ENCODE results near the gene PRKAG2.

DNA sequence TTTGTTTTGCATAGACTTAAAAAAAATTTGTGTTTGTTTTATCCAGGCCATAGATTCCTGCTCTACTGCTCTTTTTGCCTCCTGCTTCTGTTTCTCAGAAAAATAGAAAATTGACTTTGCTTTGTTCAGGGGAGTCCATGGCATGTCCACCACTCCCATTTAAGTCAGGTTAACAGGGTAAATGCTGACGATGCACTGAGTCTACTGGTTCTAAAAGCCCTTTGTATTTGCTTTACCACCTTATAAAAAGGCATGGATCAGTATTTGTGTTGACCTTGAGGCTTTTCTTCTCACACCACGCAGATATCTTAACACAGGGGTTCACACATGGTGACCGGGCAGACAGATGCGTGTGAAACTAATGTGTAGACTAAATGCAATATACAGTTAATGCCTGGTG lies 217.7 kb downstream of the PRKAG2 start:
- no peak for TF ChIP-seq CREB1 (CRISPR knock-in tag; IDR thresholded peaks at IDR 0.05; ENCODE audit: low read depth)
- TF ChIP-seq POLR2AphosphoS5 (IDR thresholded peaks at IDR 0.05; ENCODE audit: low read depth), result no peak
- TF ChIP-seq, protein P1, sequence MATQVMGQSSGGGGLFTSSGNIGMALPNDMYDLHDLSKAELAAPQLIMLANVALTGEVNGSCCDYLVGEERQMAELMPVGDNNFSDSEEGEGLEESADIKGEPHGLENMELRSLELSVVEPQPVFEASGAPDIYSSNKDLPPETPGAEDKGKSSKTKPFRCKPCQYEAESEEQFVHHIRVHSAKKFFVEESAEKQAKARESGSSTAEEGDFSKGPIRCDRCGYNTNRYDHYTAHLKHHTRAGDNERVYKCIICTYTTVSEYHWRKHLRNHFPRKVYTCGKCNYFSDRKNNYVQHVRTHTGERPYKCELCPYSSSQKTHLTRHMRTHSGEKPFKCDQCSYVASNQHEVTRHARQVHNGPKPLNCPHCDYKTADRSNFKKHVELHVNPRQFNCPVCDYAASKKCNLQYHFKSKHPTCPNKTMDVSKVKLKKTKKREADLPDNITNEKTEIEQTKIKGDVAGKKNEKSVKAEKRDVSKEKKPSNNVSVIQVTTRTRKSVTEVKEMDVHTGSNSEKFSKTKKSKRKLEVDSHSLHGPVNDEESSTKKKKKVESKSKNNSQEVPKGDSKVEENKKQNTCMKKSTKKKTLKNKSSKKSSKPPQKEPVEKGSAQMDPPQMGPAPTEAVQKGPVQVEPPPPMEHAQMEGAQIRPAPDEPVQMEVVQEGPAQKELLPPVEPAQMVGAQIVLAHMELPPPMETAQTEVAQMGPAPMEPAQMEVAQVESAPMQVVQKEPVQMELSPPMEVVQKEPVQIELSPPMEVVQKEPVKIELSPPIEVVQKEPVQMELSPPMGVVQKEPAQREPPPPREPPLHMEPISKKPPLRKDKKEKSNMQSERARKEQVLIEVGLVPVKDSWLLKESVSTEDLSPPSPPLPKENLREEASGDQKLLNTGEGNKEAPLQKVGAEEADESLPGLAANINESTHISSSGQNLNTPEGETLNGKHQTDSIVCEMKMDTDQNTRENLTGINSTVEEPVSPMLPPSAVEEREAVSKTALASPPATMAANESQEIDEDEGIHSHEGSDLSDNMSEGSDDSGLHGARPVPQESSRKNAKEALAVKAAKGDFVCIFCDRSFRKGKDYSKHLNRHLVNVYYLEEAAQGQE (IDR thresholded peaks at IDR 0.05; ENCODE audit: unreplicated experiment), result no peak
- TF ChIP-seq, protein P2, sequence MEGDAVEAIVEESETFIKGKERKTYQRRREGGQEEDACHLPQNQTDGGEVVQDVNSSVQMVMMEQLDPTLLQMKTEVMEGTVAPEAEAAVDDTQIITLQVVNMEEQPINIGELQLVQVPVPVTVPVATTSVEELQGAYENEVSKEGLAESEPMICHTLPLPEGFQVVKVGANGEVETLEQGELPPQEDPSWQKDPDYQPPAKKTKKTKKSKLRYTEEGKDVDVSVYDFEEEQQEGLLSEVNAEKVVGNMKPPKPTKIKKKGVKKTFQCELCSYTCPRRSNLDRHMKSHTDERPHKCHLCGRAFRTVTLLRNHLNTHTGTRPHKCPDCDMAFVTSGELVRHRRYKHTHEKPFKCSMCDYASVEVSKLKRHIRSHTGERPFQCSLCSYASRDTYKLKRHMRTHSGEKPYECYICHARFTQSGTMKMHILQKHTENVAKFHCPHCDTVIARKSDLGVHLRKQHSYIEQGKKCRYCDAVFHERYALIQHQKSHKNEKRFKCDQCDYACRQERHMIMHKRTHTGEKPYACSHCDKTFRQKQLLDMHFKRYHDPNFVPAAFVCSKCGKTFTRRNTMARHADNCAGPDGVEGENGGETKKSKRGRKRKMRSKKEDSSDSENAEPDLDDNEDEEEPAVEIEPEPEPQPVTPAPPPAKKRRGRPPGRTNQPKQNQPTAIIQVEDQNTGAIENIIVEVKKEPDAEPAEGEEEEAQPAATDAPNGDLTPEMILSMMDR (conservative IDR thresholded peaks at IDR 0.05; ENCODE audit: low read depth in 2 of 2), result no peak
- TF ChIP-seq ZNF114 (CRISPR knock-in tag; IDR thresholded peaks at IDR 0.05), result no peak
- TF ChIP-seq EZH2 (IDR thresholded peaks at IDR 0.05; ENCODE audit: low read depth, unreplicated experiment), result no peak
- no peak for TF ChIP-seq EZH2phosphoT487 (IDR thresholded peaks at IDR 0.05; ENCODE audit: unreplicated experiment)
